WTC11 (cell line): Measurements from ENCODE around the gene OGDH. TPM values are rescaled to one million over a fixed set of nuclear protein-coding genes. Genes with fewer than 3 reads are reported as not detected.

ENCODE experiments used
- ATAC-seq: fragments of 200-7000 bp; cut with Tn5 transposase; 2 replicates; pipeline ENCODE4 v1.10.0; 2021; ENCODE audit warnings: mild to moderate bottlenecking, moderate library complexity
- CTCF ChIA-PET: fragments of 300-600 bp; sonication (Branson Sonifier 250); formaldehyde crosslinking; loops from one replicate; lab custom pipeline; 2021; ENCODE audit warnings: antibody characterized with exemption; lab: Charles Lee
- POLR2A ChIA-PET: fragments of 350-600 bp; sonication (Branson Sonifier 250); formaldehyde crosslinking; loops from one replicate; lab custom pipeline; 2021; ENCODE audit warnings: antibody characterized with exemption; lab: Charles Lee
- DNase-seq: peaks from one replicate; pipeline ENCODE4 v3.0.0; 2021; ENCODE audit warnings: low spot score
- H3K27ac Mint-ChIP-seq: 2 replicates; pipeline ENCODE4 v1.8.0; 2021; ENCODE audit warnings: mixed read lengths
- H3K27me3 Mint-ChIP-seq: 2 replicates; pipeline ENCODE4 v1.8.0; 2021; ENCODE audit warnings: low read depth, mild to moderate bottlenecking, moderate library complexity, mixed read lengths
- H3K36me3 Mint-ChIP-seq: 2 replicates; pipeline ENCODE4 v1.8.0; 2021; ENCODE audit warnings: mixed read lengths
- H3K4me1 Mint-ChIP-seq: 2 replicates; pipeline ENCODE4 v1.8.0; 2022; ENCODE audit warnings: mixed read lengths
- H3K4me3 Mint-ChIP-seq: 2 replicates; pipeline ENCODE4 v1.8.0; 2021; ENCODE audit warnings: mild to moderate bottlenecking, moderate library complexity, mixed read lengths
- H3K9me3 Mint-ChIP-seq: 2 replicates; pipeline ENCODE4 v1.8.0; 2021; ENCODE audit warnings: mixed read lengths
- ATF2 ChIP-seq: sonication (generic); formaldehyde crosslinking; IDR thresholded peaks from 2 replicates; pipeline ENCODE4 v1.8.1; 2022; ENCODE audit warnings: low read depth, missing genetic modification reagents, borderline replicate concordance
- ATF3 ChIP-seq: sonication (generic); formaldehyde crosslinking; conservative IDR thresholded peaks from 2 replicates; pipeline ENCODE4 v1.8.1; 2022; ENCODE audit warnings: mild to moderate bottlenecking, missing genetic modification reagents
- ATF6 ChIP-seq: sonication (generic); formaldehyde crosslinking; IDR thresholded peaks from 2 replicates; pipeline ENCODE4 v1.8.1; 2023; ENCODE audit warnings: mild to moderate bottlenecking, missing genetic modification reagents
- CREM ChIP-seq: sonication (generic); formaldehyde crosslinking; IDR thresholded peaks from 2 replicates; pipeline ENCODE4 v1.8.1; 2022; ENCODE audit warnings: mild to moderate bottlenecking, missing genetic modification reagents, moderate library complexity
- CTCF ChIP-seq: fragments of 200-600 bp; IDR thresholded peaks from 2 replicates; pipeline ENCODE4 v1.8.0; 2022; ENCODE audit warnings: antibody characterized with exemption
- EMX1 ChIP-seq: fragments of 250-450 bp; sonication (Bioruptor Pico); IDR thresholded peaks from 2 replicates; pipeline ENCODE4 v1.8.0; 2021; ENCODE audit warnings: mild to moderate bottlenecking
- ETV6 ChIP-seq: sonication (generic); formaldehyde crosslinking; IDR thresholded peaks from 2 replicates; pipeline ENCODE4 v1.8.1; 2022; ENCODE audit warnings: mild to moderate bottlenecking, missing genetic modification reagents
- FOXK1 ChIP-seq: sonication (generic); formaldehyde crosslinking; IDR thresholded peaks from 2 replicates; pipeline ENCODE4 v1.8.0; 2022; ENCODE audit warnings: mild to moderate bottlenecking, moderate library complexity, missing genetic modification reagents
- HMGA2 ChIP-seq: fragments of 250-450 bp; sonication (Bioruptor Pico); IDR thresholded peaks from 2 replicates; pipeline ENCODE4 v1.4.0; 2021; ENCODE audit warnings: mild to moderate bottlenecking, moderate library complexity
- HMGXB4 ChIP-seq: sonication (generic); formaldehyde crosslinking; IDR thresholded peaks from 2 replicates; pipeline ENCODE4 v1.8.1; 2023; ENCODE audit warnings: mild to moderate bottlenecking, moderate library complexity, missing genetic modification reagents
- IRF1 ChIP-seq: sonication (generic); formaldehyde crosslinking; IDR thresholded peaks from 2 replicates; pipeline ENCODE4 v1.8.0; 2023; ENCODE audit warnings: missing genetic modification reagents
- MAX ChIP-seq: sonication (generic); formaldehyde crosslinking; IDR thresholded peaks from 2 replicates; pipeline ENCODE4 v1.8.0; 2022; ENCODE audit warnings: mild to moderate bottlenecking, missing genetic modification reagents
- MXD4 ChIP-seq: fragments of 250-450 bp; sonication (Bioruptor Pico); IDR thresholded peaks from 2 replicates; pipeline ENCODE4 v1.8.0; 2021; ENCODE audit warnings: mild to moderate bottlenecking, moderate library complexity, borderline replicate concordance
- MYBL2 ChIP-seq: sonication (generic); formaldehyde crosslinking; IDR thresholded peaks from 2 replicates; pipeline ENCODE4 v1.8.1; 2023; ENCODE audit warnings: mild to moderate bottlenecking, moderate library complexity, missing genetic modification reagents
- RORB ChIP-seq: fragments of 250-450 bp; sonication (Bioruptor Pico); IDR thresholded peaks from 2 replicates; pipeline ENCODE4 v1.9.0; 2021; ENCODE audit warnings: mild to moderate bottlenecking
- SMAD3 ChIP-seq: sonication (generic); formaldehyde crosslinking; IDR thresholded peaks from 2 replicates; pipeline ENCODE4 v1.8.0; 2022; ENCODE audit warnings: missing genetic modification reagents, mild to moderate bottlenecking, borderline replicate concordance
- SMAD4 ChIP-seq: sonication (generic); formaldehyde crosslinking; IDR thresholded peaks from 2 replicates; pipeline ENCODE4 v1.8.0; 2022; ENCODE audit warnings: mild to moderate bottlenecking, missing genetic modification reagents
- SP1 ChIP-seq: sonication (generic); formaldehyde crosslinking; conservative IDR thresholded peaks from 2 replicates; pipeline ENCODE4 v1.8.1; 2022; ENCODE audit warnings: missing genetic modification reagents
- TCF7 ChIP-seq: sonication (generic); formaldehyde crosslinking; IDR thresholded peaks from 2 replicates; pipeline ENCODE4 v1.8.0; 2022; ENCODE audit warnings: mild to moderate bottlenecking, low read depth, missing genetic modification reagents, moderate library complexity
- TEAD1 ChIP-seq: sonication (generic); formaldehyde crosslinking; IDR thresholded peaks from 2 replicates; pipeline ENCODE4 v1.8.0; 2022; ENCODE audit warnings: mild to moderate bottlenecking, missing genetic modification reagents
- TP53 ChIP-seq: sonication (generic); formaldehyde crosslinking; IDR thresholded peaks from 2 replicates; pipeline ENCODE4 v1.8.1; 2023; ENCODE audit warnings: mild to moderate bottlenecking, missing genetic modification reagents
- ZNF121 ChIP-seq: sonication (generic); formaldehyde crosslinking; IDR thresholded peaks from 2 replicates; pipeline ENCODE4 v1.8.0; 2023; ENCODE audit warnings: missing genetic modification reagents
- ZNF138 ChIP-seq: sonication (generic); formaldehyde crosslinking; conservative IDR thresholded peaks from 2 replicates; pipeline ENCODE4 v1.8.1; 2022; ENCODE audit warnings: mild to moderate bottlenecking, moderate library complexity, missing genetic modification reagents
- ZNF219 ChIP-seq: sonication (generic); formaldehyde crosslinking; IDR thresholded peaks from 2 replicates; pipeline ENCODE4 v1.8.0; 2023; ENCODE audit warnings: missing genetic modification reagents, mild to moderate bottlenecking, borderline replicate concordance
- ZNF232 ChIP-seq: sonication (generic); formaldehyde crosslinking; IDR thresholded peaks from 2 replicates; pipeline ENCODE4 v1.8.0; 2022; ENCODE audit warnings: mild to moderate bottlenecking, missing genetic modification reagents
- ZNF317 ChIP-seq: sonication (generic); formaldehyde crosslinking; IDR thresholded peaks from 2 replicates; pipeline ENCODE4 v1.8.1; 2023; ENCODE audit warnings: low read depth, mild to moderate bottlenecking, moderate library complexity, missing genetic modification reagents, borderline replicate concordance
- ZNF416 ChIP-seq: fragments of 250-450 bp; sonication (Bioruptor Pico); IDR thresholded peaks from 2 replicates; pipeline ENCODE4 v1.9.0; 2021; ENCODE audit warnings: mild to moderate bottlenecking, inconsistent platforms
- ZNF512 ChIP-seq: sonication (generic); formaldehyde crosslinking; IDR thresholded peaks from 2 replicates; pipeline ENCODE4 v1.8.1; 2022; ENCODE audit warnings: missing genetic modification reagents, borderline replicate concordance
- total RNA-seq: library from RNA; stranded (reverse); gene quantifications from 3 replicates; pipeline ENCODE4 v1.2.3, GENCODE V29; 2021

The OGDH gene
- total RNA-seq, 1 experiment from 2014 or later: 79.6 TPM

GRCh38 chr7:44673324-44673723 lies 66.9 kb downstream of the OGDH start:
- DNase-seq (no peak), ATAC-seq (no peak)
- Mint-ChIP-seq H3K4me3 (no peak overlapping the region), H3K36me3 (peaks cover 35% of the 10 kb centered on the region), H3K9me3 (no peaks in the 10 kb centered on the region), H3K27me3 (no peaks in the 10 kb centered on the region), H3K4me1 (no peaks in the 10 kb centered on the region; the same call in 1 of the 2 replicates), H3K27ac (no peak overlapping the region)
- TF ChIP-seq ZNF416 (CRISPR knock-in tag): no peak
- no peak for TF ChIP-seq MAX
- no peak for TF ChIP-seq ZNF121 (CRISPR knock-in tag)
- no peak for TF ChIP-seq MYBL2 (CRISPR knock-in tag)
- no peak for TF ChIP-seq SP1 (CRISPR knock-in tag)
- no peak for TF ChIP-seq TCF7
- no peak for TF ChIP-seq RORB (CRISPR knock-in tag)
- TF ChIP-seq TP53 (CRISPR knock-in tag): no peak
- TF ChIP-seq SMAD4: no peak
- no peak for TF ChIP-seq ZNF219 (CRISPR knock-in tag)
- TF ChIP-seq EMX1 (CRISPR knock-in tag): no peak
- TF ChIP-seq SMAD3 (CRISPR knock-in tag): no peak
- TF ChIP-seq ATF2: no peak
- TF ChIP-seq ATF3 (CRISPR knock-in tag): no peak
- ChIA-PET POLR2A (no interaction called here), CTCF (no interaction called here)

GRCh38 chr7:44673771-44674170 lies 67.3 kb downstream of the OGDH start:
- Mint-ChIP-seq H3K9me3 (no peaks in the 10 kb centered on the region), H3K4me3 (no peak overlapping the region), H3K36me3 (peaks cover 38% of the 10 kb centered on the region), H3K4me1 (no peaks in the 10 kb centered on the region; the same call in 1 of the 2 replicates), H3K27me3 (no peaks in the 10 kb centered on the region), H3K27ac (no peak overlapping the region)
- CTCF ChIA-PET: no interaction called here
- POLR2A ChIA-PET: no interaction called here
- ATAC-seq (no peak), DNase-seq (no peak)
- TF ChIP-seq MXD4: no peak
- TF ChIP-seq ATF6: no peak
- TF ChIP-seq ZNF512 (CRISPR knock-in tag): no peak
- no peak for TF ChIP-seq FOXK1 (CRISPR knock-in tag)
- no peak for TF ChIP-seq CTCF
- no peak for TF ChIP-seq ZNF317
- no peak for TF ChIP-seq HMGA2 (CRISPR knock-in tag)
- no peak for TF ChIP-seq ZNF232 (CRISPR knock-in tag)
- no peak for TF ChIP-seq TCF7
- TF ChIP-seq IRF1 (CRISPR knock-in tag): no peak
- TF ChIP-seq HMGXB4 (CRISPR knock-in tag): no peak
- TF ChIP-seq CREM (CRISPR knock-in tag): no peak
- no peak for TF ChIP-seq ZNF138
- TF ChIP-seq EMX1 (CRISPR knock-in tag): no peak
- no peak for TF ChIP-seq TEAD1
- no peak for TF ChIP-seq ETV6 (CRISPR knock-in tag)
